HG02798 (cell line): ENCODE data around the gene MBL2.

ENCODE experiments used
- ATAC-seq: cut with Tn5 transposase; IDR thresholded peaks from one replicate; pipeline ENCODE4 v1.9.1; 2021; ENCODE audit warnings: mild to moderate bottlenecking; ENCODE audit not compliant: unreplicated experiment, poor library complexity

The MBL2 gene

DNA sequence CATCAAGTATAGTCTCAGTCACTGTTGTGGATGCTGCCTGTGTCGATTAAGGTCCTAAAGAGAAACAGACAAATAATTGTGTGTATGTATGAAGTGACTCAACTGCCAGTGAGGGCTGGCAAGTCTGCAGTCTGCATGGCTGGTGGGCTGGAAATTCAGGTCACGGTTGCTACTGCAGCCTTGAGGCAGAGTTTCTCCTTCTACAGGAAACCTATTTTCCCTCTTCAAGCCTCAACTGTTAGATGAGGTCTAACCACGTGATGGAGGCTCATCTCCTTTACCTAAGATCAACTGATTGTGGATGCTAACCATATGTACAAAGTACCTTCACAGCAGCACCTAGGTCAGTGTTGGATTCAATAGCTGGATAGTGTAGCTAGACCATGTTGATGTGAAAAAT is 29.9 kb downstream of the MBL2 start:
- ATAC-seq: no peak

DNA sequence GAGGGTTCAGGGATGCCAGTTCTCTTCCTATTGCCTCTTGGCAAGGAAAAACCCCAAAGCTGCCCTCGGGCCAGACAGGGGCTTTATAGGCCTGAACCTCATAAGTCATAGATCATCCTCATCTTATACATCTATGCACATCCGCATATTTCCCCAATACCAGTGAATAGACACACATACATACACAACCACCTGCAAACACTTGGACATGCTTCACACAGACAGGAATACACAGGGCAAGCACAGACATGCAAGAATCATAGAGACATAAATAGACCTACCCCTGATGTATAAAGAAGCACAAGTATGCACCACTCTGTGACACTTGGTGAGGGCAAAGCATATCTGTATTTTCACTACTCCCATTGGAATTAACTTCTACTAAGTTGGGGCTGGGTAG is 30.7 kb downstream of the MBL2 start:
- ATAC-seq: no peak

DNA sequence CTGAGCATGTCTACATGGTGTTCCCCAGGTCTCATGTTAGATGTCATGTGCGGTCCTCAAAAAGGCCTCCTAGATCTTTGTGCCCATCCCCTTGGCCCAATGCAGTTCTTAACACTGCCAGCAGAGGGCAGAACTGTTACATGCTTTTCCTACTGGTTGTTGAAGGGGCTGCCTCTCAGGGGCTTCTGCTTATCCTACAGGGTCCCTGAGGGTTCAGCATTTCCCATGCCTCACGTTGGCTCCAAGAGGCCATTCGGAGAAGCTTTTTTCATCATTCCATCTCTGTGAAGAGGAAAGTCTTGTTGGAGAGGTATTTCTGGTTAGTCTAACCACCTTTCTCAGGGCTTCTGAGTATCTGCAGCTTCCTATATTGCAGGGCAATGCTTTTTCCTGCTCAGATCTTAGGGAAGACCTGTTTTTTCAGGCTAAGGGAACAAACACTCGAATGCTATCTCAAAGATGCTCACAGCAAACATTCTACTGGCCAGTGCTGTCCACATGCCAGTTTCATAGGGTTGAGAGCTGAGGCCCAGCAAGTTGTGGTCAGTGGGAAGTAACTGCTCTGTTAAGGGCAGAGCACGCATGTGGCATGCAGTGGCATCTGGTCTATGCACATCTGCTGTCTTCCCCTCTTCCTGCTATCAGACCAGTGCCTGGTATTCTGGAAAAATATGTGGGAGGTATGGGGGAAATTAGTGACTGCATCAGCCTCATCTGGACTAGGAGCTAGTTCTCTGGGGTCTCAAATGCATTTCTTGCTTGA is 31.5 kb downstream of the MBL2 start:
- ATAC-seq: peak; percentile 69

DNA sequence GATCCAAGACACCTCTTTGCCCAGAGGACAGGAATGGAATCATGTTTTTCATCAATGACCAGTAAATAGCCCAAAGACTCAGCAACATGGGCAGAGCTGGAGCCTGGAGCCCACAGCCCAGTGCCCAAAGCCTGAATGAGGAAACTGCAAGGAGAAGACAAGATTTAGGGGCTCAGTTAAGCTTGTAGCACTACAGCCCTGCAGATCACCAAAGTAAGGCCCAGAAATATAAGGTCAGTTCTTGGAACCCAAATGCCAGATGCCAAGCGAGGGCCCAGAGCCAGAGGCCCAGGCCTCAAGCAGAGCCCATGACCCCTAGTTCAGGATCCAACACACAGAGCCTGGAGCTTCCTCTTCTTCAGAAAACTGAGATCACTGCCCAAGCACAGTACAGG is 32.4 kb downstream of the MBL2 start:
- no peak for ATAC-seq

DNA sequence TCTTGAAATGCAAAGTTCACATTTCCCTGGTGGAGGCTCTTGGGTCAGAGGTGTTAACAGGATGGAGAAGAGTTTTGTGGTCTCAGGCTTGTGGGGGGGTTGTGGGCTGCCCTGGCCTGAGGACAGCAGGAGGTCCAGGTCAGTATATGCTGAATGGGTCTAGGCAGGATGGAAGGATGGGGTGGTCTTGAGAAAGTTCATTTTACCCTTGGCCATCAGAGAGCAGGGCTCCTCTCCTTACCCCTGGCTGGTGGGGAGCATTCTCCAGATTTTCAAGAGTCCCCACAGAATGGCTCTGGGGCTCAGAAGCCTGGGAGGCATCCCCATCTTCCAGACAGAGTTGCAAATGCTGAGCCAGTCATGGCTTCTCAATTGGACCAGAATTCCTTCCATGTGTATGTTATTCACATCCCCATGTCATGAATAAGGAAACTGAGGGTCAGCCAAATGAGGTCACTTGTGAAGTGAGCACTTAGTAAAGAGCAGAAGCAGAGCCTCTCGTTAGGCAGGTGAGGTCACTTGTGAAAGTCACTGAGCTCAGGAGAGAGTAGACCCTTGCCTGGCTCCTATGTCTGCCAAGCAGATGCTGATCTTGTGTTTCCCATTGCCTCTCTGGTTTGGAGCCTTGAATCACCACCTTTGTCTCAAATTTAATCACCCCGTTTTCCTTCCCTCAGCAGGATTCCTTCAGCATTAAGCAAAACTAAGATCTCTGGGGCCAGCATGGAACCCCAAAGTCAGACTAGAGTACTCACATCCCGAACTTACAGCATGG is 33.0 kb downstream of the MBL2 start:
- no peak for ATAC-seq

DNA sequence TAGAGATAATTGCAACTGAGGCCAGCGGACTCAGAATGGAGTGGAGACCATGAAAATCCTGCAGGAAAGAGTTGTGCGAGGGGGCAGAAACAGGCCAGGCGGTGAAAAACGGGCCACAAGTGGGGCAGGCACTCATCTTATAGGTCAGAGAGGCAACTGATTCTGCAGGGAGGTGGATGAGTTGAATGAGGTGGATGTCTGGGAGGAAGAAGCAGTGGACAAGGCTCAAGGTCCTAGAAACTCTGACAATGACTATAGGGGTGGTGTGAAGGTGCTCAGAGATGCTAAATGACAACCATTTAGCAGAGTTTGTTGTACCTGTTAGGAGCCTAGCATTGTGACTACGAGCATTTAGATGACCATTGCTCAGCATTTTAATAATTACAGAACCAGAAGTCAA is 33.6 kb downstream of the MBL2 start:
- no peak for ATAC-seq

DNA sequence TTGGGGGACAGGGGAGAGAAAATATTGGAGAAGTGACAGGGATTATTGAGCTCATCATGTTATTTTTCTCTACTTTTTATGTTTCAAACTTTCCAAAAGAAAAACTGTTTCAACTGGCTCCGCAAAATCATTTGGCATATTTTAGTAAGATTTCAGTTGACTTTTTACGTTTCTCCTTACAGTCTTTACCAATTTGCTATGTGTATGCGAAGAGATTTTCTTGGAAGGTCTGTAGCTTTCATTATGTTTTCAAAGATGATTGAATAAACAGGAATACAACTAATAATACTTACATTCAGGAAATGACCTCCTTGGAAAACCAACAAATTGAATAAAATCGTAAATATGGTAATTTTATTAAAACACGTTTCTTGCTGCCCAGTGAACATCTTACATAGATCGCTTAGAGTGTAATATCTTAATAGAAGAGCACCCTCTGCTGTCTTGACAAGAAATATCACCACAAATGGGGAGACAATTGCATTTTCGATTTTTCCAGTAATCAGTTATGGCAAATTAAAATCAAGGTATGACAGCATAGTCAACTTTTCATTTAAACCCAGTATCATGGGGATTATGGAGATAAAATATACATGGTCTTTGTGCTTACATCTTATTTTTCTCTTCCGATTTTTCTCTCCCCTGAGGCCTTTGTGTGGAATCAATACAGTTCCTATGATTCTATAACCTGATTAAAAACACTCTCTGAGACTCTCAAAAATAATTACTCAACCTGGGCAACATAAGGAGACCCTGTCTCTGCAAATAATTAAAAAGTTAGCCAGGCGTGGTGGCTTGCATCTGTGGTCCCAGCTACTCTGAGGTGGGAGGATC is 43.1 kb downstream of the MBL2 start:
- peak; percentile 65 for ATAC-seq

DNA sequence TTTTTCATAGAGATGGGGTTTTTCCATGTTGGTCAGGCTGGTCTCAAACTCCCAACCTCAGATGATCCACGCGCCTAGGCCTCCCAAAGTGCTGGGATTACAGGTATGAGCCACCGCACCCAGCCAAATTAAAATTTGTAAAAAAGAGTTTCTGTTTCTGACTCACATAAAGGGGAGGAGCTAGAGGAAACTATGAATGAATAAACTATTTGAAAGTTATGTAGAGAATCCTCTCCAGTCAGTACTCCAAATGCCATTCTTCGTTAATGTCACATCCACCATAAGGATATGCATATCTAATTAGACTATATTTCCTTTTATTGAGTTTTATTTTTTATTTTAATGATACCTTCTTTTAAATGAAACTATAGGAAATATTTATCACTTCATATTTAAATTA is 52.6 kb downstream of the MBL2 start:
- no peak for ATAC-seq
